ENCODE data around the gene EFNA3. TPM values are rescaled to one million over a fixed set of nuclear protein-coding genes. Genes with fewer than 3 reads are reported as not detected.

EFNA3 gene
- total and polyA plus RNA-seq, 2 experiments from 2014 or later: 10.3 to 13.6 TPM

DNA sequence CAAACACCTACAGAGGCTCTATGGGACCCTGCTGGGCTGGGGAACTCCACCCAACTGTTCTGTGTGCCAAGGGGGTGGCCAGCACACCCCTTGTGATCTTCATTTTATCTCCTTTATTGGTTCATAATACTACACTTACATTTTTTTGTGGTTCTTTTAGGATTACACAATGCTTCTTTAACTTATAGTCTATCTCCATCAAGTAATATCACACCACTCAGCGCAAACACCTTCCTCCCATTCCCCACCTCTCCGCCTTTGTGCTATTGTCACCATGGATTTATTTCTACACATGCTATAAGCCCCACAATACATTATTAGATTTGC lies 15.9 kb downstream of the EFNA3 start:
- H3K4me1 Mint-ChIP-seq: peaks cover 20% of the 10 kb centered on the region
- 0 out of 2 replicates have a peak, but pooled peaks cover 9% of the 10 kb centered on the region for H3F3A ChIP-seq (replicated peaks; ENCODE audit: low read depth)
- no peaks in the 10 kb centered on the region for H4K20me1 ChIP-seq (replicated peaks; ENCODE audit: insufficient read depth)
- H2AFZ ChIP-seq: no peak overlapping the region
- TF ChIP-seq JUNB (IDR thresholded peaks at IDR 0.05; ENCODE audit: unreplicated experiment) (no peak), STAT1 (IDR thresholded peaks at IDR 0.05; ENCODE audit: unreplicated experiment) (no peak), NANOG (IDR thresholded peaks at IDR 0.05; ENCODE audit: borderline replicate concordance) (no peak), POLR2AphosphoS5 (IDR thresholded peaks at IDR 0.05; ENCODE audit: low read depth) (no peak), EZH2 (IDR thresholded peaks at IDR 0.05; ENCODE audit: low read depth, unreplicated experiment) (no peak), ZNF331 (CRISPR knock-in tag; IDR thresholded peaks at IDR 0.05; ENCODE audit: low read depth) (no peak), EZH2phosphoT487 (IDR thresholded peaks at IDR 0.05; ENCODE audit: unreplicated experiment) (no peak), CREB1 (CRISPR knock-in tag; IDR thresholded peaks at IDR 0.05; ENCODE audit: low read depth) (no peak), ZNF114 (CRISPR knock-in tag; IDR thresholded peaks at IDR 0.05) (no peak)
- TF ChIP-seq, protein P1, sequence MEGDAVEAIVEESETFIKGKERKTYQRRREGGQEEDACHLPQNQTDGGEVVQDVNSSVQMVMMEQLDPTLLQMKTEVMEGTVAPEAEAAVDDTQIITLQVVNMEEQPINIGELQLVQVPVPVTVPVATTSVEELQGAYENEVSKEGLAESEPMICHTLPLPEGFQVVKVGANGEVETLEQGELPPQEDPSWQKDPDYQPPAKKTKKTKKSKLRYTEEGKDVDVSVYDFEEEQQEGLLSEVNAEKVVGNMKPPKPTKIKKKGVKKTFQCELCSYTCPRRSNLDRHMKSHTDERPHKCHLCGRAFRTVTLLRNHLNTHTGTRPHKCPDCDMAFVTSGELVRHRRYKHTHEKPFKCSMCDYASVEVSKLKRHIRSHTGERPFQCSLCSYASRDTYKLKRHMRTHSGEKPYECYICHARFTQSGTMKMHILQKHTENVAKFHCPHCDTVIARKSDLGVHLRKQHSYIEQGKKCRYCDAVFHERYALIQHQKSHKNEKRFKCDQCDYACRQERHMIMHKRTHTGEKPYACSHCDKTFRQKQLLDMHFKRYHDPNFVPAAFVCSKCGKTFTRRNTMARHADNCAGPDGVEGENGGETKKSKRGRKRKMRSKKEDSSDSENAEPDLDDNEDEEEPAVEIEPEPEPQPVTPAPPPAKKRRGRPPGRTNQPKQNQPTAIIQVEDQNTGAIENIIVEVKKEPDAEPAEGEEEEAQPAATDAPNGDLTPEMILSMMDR (conservative IDR thresholded peaks at IDR 0.05; ENCODE audit: low read depth in 2 of 2): no peak
- TF ChIP-seq, protein P2, sequence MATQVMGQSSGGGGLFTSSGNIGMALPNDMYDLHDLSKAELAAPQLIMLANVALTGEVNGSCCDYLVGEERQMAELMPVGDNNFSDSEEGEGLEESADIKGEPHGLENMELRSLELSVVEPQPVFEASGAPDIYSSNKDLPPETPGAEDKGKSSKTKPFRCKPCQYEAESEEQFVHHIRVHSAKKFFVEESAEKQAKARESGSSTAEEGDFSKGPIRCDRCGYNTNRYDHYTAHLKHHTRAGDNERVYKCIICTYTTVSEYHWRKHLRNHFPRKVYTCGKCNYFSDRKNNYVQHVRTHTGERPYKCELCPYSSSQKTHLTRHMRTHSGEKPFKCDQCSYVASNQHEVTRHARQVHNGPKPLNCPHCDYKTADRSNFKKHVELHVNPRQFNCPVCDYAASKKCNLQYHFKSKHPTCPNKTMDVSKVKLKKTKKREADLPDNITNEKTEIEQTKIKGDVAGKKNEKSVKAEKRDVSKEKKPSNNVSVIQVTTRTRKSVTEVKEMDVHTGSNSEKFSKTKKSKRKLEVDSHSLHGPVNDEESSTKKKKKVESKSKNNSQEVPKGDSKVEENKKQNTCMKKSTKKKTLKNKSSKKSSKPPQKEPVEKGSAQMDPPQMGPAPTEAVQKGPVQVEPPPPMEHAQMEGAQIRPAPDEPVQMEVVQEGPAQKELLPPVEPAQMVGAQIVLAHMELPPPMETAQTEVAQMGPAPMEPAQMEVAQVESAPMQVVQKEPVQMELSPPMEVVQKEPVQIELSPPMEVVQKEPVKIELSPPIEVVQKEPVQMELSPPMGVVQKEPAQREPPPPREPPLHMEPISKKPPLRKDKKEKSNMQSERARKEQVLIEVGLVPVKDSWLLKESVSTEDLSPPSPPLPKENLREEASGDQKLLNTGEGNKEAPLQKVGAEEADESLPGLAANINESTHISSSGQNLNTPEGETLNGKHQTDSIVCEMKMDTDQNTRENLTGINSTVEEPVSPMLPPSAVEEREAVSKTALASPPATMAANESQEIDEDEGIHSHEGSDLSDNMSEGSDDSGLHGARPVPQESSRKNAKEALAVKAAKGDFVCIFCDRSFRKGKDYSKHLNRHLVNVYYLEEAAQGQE (IDR thresholded peaks at IDR 0.05; ENCODE audit: unreplicated experiment): no peak
- TF ChIP-seq, protein P3, sequence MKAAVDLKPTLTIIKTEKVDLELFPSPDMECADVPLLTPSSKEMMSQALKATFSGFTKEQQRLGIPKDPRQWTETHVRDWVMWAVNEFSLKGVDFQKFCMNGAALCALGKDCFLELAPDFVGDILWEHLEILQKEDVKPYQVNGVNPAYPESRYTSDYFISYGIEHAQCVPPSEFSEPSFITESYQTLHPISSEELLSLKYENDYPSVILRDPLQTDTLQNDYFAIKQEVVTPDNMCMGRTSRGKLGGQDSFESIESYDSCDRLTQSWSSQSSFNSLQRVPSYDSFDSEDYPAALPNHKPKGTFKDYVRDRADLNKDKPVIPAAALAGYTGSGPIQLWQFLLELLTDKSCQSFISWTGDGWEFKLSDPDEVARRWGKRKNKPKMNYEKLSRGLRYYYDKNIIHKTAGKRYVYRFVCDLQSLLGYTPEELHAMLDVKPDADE (IDR thresholded peaks at IDR 0.05): no peak
- TF ChIP-seq, protein P4, sequence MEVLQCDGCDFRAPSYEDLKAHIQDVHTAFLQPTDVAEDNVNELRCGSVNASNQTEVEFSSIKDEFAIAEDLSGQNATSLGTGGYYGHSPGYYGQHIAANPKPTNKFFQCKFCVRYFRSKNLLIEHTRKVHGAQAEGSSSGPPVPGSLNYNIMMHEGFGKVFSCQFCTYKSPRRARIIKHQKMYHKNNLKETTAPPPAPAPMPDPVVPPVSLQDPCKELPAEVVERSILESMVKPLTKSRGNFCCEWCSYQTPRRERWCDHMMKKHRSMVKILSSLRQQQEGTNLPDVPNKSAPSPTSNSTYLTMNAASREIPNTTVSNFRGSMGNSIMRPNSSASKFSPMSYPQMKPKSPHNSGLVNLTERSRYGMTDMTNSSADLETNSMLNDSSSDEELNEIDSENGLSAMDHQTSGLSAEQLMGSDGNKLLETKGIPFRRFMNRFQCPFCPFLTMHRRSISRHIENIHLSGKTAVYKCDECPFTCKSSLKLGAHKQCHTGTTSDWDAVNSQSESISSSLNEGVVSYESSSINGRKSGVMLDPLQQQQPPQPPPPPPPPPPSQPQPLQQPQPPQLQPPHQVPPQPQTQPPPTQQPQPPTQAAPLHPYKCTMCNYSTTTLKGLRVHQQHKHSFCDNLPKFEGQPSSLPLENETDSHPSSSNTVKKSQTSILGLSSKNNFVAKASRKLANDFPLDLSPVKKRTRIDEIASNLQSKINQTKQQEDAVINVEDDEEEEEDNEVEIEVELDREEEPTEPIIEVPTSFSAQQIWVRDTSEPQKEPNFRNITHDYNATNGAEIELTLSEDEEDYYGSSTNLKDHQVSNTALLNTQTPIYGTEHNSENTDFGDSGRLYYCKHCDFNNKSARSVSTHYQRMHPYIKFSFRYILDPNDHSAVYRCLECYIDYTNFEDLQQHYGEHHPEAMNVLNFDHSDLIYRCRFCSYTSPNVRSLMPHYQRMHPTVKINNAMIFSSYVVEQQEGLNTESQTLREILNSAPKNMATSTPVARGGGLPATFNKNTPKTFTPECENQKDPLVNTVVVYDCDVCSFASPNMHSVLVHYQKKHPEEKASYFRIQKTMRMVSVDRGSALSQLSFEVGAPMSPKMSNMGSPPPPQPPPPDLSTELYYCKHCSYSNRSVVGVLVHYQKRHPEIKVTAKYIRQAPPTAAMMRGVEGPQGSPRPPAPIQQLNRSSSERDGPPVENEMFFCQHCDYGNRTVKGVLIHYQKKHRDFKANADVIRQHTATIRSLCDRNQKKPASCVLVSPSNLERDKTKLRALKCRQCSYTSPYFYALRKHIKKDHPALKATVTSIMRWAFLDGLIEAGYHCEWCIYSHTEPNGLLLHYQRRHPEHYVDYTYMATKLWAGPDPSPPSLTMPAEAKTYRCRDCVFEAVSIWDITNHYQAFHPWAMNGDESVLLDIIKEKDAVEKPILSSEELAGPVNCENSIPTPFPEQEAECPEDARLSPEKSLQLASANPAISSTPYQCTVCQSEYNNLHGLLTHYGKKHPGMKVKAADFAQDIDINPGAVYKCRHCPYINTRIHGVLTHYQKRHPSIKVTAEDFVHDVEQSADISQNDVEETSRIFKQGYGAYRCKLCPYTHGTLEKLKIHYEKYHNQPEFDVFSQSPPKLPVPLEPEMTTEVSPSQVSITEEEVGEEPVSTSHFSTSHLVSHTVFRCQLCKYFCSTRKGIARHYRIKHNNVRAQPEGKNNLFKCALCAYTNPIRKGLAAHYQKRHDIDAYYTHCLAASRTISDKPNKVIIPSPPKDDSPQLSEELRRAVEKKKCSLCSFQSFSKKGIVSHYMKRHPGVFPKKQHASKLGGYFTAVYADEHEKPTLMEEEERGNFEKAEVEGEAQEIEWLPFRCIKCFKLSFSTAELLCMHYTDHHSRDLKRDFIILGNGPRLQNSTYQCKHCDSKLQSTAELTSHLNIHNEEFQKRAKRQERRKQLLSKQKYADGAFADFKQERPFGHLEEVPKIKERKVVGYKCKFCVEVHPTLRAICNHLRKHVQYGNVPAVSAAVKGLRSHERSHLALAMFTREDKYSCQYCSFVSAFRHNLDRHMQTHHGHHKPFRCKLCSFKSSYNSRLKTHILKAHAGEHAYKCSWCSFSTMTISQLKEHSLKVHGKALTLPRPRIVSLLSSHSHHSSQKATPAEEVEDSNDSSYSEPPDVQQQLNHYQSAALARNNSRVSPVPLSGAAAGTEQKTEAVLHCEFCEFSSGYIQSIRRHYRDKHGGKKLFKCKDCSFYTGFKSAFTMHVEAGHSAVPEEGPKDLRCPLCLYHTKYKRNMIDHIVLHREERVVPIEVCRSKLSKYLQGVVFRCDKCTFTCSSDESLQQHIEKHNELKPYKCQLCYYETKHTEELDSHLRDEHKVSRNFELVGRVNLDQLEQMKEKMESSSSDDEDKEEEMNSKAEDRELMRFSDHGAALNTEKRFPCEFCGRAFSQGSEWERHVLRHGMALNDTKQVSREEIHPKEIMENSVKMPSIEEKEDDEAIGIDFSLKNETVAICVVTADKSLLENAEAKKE (CRISPR knock-in tag; IDR thresholded peaks at IDR 0.05): no peak
- H3K36me3 Mint-ChIP-seq (ENCODE audit: low read depth): no peaks in the 10 kb centered on the region
- peaks cover 16% of the 10 kb centered on the region for H3K27me3 Mint-ChIP-seq (ENCODE audit: insufficient read depth, low read depth, poor library complexity)
- peaks cover 10% of the 10 kb centered on the region; the same call in 1 of the 2 replicates for H3K27me3 ChIP-seq (ENCODE audit: insufficient read depth)
- ATAC-seq (no peak), DNase-seq (ENCODE audit: low spot score) (no peak)
- no peak overlapping the region for H3K4me3 ChIP-seq
- H3K27ac ChIP-seq (ENCODE audit: low read depth): no peak overlapping the region
- no peak overlapping the region for H3K4me2 ChIP-seq
- H3K27ac Mint-ChIP-seq: no peak overlapping the region
- no peaks in the 10 kb centered on the region for H3K9me2 ChIP-seq (ENCODE audit: insufficient read depth)
- no peaks in the 10 kb centered on the region for H3K36me3 ChIP-seq (ENCODE audit: insufficient read depth)
- H3K9me3 Mint-ChIP-seq: no peaks in the 10 kb centered on the region; the same call in 2 of the 3 replicates
- no peaks in the 10 kb centered on the region for H3K79me2 ChIP-seq (replicated peaks; ENCODE audit: insufficient read depth)
- H3K4me3 Mint-ChIP-seq: no peak overlapping the region
- H3K4me1 ChIP-seq (ENCODE audit: insufficient read depth): peaks cover 7% of the 10 kb centered on the region; the same call in 1 of the 2 replicates
